Fibroblast of lung (primary cell): ENCODE measurements around the gene PTPRF. TPM values are rescaled to one million over a fixed set of nuclear protein-coding genes. Genes with fewer than 3 reads are reported as not detected.

Experiments used
- DNase-seq, 2 donors: peaks; one replicate each; pipeline versions ENCODE4 v3.0.0 to v3.0.0-alpha.2; 2010; ENCODE audit warnings: low read depth in 2 of 2
- H2AFZ ChIP-seq: 2 replicates; pipeline ENCODE4 v1.5.1; 2012; ENCODE audit warnings: low read length, control low read depth, inconsistent platforms
- H3K27ac ChIP-seq: 2 replicates; pipeline ENCODE4 v1.5.1; 2011; ENCODE audit warnings: low read length, control low read depth; ENCODE audit not compliant: insufficient read depth
- H3K27me3 ChIP-seq: 2 replicates; pipeline ENCODE4 v1.5.1; 2011; ENCODE audit warnings: mild to moderate bottlenecking, low read length; ENCODE audit not compliant: control insufficient read depth, insufficient read depth
- H3K36me3 ChIP-seq: 2 replicates; pipeline ENCODE4 v1.5.1; 2011; ENCODE audit warnings: low read length; ENCODE audit not compliant: control insufficient read depth, insufficient read depth
- H3K4me1 ChIP-seq: 2 replicates; pipeline ENCODE4 v1.5.1; 2011; ENCODE audit warnings: low read length; ENCODE audit not compliant: control insufficient read depth, insufficient read depth; ENCODE audit errors: extremely low read depth
- H3K4me2 ChIP-seq: 2 replicates; pipeline ENCODE4 v1.5.1; 2011; ENCODE audit warnings: low read length, control low read depth; ENCODE audit not compliant: insufficient read depth; ENCODE audit errors: extremely low read depth
- H3K4me3 ChIP-seq, 4 experiments: fragments of 200-600 bp in 1 of 4; sonication (generic) in 1 of 4; replicated peaks in 1 of 4; 2 replicates each; pipeline ENCODE4 v1.5.1; 2011 to 2016; ENCODE audit warnings: low read length in 4 of 4, low read depth in 3 of 4, mild to moderate bottlenecking in 3 of 4, control low read depth in 2 of 4, inconsistent platforms in 1 of 4, mixed read lengths in 1 of 4; ENCODE audit not compliant: insufficient read depth in 1 of 4; ENCODE audit errors: control extremely low read depth in 1 of 4
- H3K79me2 ChIP-seq: 2 replicates; pipeline ENCODE4 v1.5.1; 2012; ENCODE audit warnings: mild to moderate bottlenecking, low read length, inconsistent platforms; ENCODE audit not compliant: control insufficient read depth, insufficient read depth
- H3K9ac ChIP-seq: 2 replicates; pipeline ENCODE4 v1.5.1; 2011; ENCODE audit warnings: mild to moderate bottlenecking, low read length, control low read depth; ENCODE audit not compliant: insufficient read depth
- H3K9me3 ChIP-seq: 2 replicates; pipeline ENCODE4 v1.5.1; 2012; ENCODE audit warnings: low read depth, low read length; ENCODE audit not compliant: control insufficient read depth, insufficient read depth
- H4K20me1 ChIP-seq: 2 replicates; pipeline ENCODE4 v1.5.1; 2011; ENCODE audit warnings: low read length; ENCODE audit not compliant: control insufficient read depth, insufficient read depth; ENCODE audit errors: extremely low read depth
- CTCF ChIP-seq, 2 donors: IDR thresholded peaks in 1 of 2; conservative IDR thresholded peaks in 1 of 2; 1 replicate in 1 of 2; 2 replicates in 1 of 2; pipeline ENCODE4 v1.5.1; 2011 to 2012; ENCODE audit warnings: low read length in 2 of 2, control low read depth in 1 of 2, inconsistent platforms in 1 of 2, low read depth in 1 of 2, mild to moderate bottlenecking in 1 of 2
- EZH2 ChIP-seq: IDR thresholded peaks from 2 replicates; pipeline ENCODE4 v1.5.1; 2012; ENCODE audit warnings: low read length, control low read depth, mild to moderate bottlenecking; ENCODE audit errors: missing control alignments
- polyA plus RNA-seq, 2 donors: library from polyadenylated mRNA; depleted of rRNA in 1 of 2; stranded (reverse) in 1 of 2; unstranded in 1 of 2; fragments of >200 nt; gene quantifications; 2 replicates each; pipeline ENCODE4 v1.2.1, GENCODE V29; 2011 to 2012; ENCODE audit warnings: missing spikeins in 1 of 2
- total RNA-seq: library from RNA; depleted of rRNA; stranded (reverse); fragments of >200 nt; gene quantifications from 2 replicates; pipeline ENCODE4 v1.2.1, GENCODE V29; 2014

PTPRF gene
- total and polyA plus RNA-seq, 2 donors (not counting 1 experiment from before 2014, with no cell fraction given): 45.2 to 52.0 TPM

- H3K4me1 ChIP-seq: no peaks in the 10 kb centered on the region
- no peaks in the 10 kb centered on the region for H3K9me3 ChIP-seq
- no peak overlapping the region for H3K4me3 ChIP-seq
- H3K4me2 ChIP-seq: no peak overlapping the region
- H3K27ac ChIP-seq: no peak overlapping the region
- H3K79me2 ChIP-seq: no peaks in the 10 kb centered on the region
- TF ChIP-seq CTCF (conservative IDR thresholded peaks at IDR 0.05 in 1 of 2, IDR thresholded peaks at IDR 0.05 in 1 of 2; ENCODE audit: low read depth in 1 of 2, low read length in 2 of 2) (no peak), EZH2 (no peak)
- DNase-seq: no peak
- H3K27me3 ChIP-seq: no peaks in the 10 kb centered on the region
- H3K36me3 ChIP-seq: no peaks in the 10 kb centered on the region
- H4K20me1 ChIP-seq: no peaks in the 10 kb centered on the region
- no peak overlapping the region for H2AFZ ChIP-seq
- no peak overlapping the region for H3K9ac ChIP-seq
These were observed 46.3 kb upstream of the PTPRF start for GRCh38 chr1:43484367-43484766.

- H3K27me3 ChIP-seq: no peaks in the 10 kb centered on the region
- H3K9ac ChIP-seq: no peak overlapping the region
- no peaks in the 10 kb centered on the region for H4K20me1 ChIP-seq
- H3K4me3 ChIP-seq: no peak overlapping the region
- no peak for TF ChIP-seq CTCF (conservative IDR thresholded peaks at IDR 0.05 in 1 of 2, IDR thresholded peaks at IDR 0.05 in 1 of 2; ENCODE audit: low read depth in 1 of 2, low read length in 2 of 2)
- TF ChIP-seq EZH2: no peak
- no peak overlapping the region for H2AFZ ChIP-seq
- H3K4me1 ChIP-seq: peaks cover 2% of the 10 kb centered on the region
- H3K27ac ChIP-seq: no peak overlapping the region
- H3K36me3 ChIP-seq: no peaks in the 10 kb centered on the region
- no peaks in the 10 kb centered on the region for H3K9me3 ChIP-seq
- DNase-seq: no peak
- no peaks in the 10 kb centered on the region for H3K79me2 ChIP-seq
- no peak overlapping the region for H3K4me2 ChIP-seq
These were observed 42.5 kb upstream of the PTPRF start for GRCh38 chr1:43488165-43488564.

- Histone ChIP-seq H3K36me3 (no peaks in the 10 kb centered on the region), H4K20me1 (no peaks in the 10 kb centered on the region), H3K79me2 (no peaks in the 10 kb centered on the region), H3K4me2 (no peak overlapping the region), H3K27me3 (no peaks in the 10 kb centered on the region), H3K9ac (no peak overlapping the region), H3K9me3 (no peaks in the 10 kb centered on the region), H2AFZ (no peak overlapping the region), H3K27ac (no peak overlapping the region), H3K4me3 (no peak overlapping the region), H3K4me1 (peaks cover 2% of the 10 kb centered on the region)
- no peak for TF ChIP-seq CTCF (conservative IDR thresholded peaks at IDR 0.05 in 1 of 2, IDR thresholded peaks at IDR 0.05 in 1 of 2; ENCODE audit: low read depth in 1 of 2, low read length in 2 of 2)
- no peak for TF ChIP-seq EZH2
- no peak for DNase-seq
These were observed 39.6 kb upstream of the PTPRF start for GRCh38 chr1:43491061-43491460.
